ENCODE results near the gene RPL14.

Gene RPL14

DNA sequence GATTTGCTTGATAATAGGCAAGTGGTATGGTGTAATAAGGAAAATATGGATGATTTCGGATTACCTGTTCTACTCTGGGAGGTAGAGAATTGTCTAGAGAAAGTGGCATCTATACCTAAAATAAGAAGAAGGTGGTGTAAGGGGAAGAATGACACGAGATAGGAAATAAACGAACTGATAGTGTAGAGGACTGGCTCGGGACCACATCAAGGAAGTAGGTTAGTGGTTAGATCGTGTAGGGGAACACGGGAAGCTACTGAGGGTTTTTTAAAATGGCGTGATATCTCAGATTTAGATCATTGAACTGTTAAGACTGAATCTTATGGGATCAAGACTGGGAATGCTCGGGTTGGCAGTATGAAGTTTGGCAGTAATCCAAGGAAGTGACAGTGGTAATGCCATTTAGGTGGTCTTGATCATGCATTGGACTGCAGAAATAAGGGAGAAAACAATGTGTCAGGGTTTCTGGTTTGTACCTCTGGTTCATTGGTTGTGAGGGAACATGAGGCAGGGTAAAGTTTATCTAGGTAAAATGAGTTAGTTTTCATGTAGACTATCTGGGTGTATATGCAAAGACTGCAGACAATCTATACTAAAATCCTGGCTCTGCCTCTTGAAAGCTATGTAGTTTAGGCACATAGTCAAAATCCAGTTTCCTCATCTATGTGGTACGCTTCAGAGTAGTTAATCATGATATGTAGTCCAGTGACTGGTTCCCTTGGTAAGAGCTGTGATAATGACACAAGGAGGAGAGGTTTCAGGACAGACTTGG lies 7.4 kb downstream of the RPL14 start:
- DNase-seq, result no peak

DNA sequence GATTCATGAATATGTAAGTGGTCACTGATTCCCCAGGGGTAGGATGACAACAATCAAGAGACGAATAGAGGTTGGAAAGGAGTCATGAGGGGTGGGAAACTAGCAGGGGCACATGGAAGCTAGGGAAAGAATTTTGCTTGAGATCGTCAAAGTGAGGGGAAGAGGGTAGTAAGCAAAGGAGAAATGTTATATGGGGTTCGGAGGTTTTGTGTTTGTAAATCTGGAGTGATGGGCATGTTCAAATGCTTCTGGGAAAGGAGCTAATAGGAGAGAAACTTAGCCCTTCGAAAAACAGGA lies 7.9 kb downstream of the RPL14 start:
- DNase-seq, result no peak

DNA sequence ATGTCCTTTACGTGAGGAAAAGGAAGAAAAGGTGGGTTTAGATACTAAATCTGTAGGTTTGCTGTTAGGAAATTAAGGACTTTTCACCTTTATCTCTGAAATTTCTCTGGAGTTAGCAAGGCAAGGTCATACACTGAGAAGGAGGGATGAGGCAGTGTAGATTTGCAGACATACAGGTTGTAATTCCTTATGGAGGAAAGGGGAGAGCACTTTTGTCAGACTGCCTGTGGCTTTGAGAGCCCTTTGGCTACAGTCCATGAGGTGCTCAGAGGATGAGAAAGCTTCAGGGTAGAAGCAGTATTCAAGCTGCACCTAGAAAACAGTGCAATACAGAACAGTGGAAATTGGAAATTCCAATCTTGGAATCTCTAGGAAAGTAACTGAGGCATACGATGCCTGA lies 8.3 kb downstream of the RPL14 start:
- DNase-seq, result no peak

DNA sequence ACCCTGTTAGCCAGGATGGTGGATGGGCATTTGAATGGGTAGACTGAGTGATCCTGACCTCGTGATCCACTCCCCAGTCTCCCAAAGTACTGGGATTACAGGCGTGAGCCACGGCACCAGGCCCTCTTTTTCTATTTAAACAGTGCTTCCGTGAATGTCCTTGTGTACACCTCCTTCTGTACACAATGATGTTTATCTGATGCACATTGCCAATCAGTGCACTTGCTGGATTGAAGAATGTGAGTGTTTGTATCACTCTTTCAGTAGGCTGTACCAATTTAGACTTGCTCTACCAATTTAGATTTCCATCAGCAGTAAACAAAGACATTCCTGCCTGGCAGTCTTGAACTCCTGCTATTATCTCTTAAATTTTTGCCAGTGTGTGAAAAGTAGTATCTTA lies 10.9 kb downstream of the RPL14 start:
- no peak for DNase-seq

DNA sequence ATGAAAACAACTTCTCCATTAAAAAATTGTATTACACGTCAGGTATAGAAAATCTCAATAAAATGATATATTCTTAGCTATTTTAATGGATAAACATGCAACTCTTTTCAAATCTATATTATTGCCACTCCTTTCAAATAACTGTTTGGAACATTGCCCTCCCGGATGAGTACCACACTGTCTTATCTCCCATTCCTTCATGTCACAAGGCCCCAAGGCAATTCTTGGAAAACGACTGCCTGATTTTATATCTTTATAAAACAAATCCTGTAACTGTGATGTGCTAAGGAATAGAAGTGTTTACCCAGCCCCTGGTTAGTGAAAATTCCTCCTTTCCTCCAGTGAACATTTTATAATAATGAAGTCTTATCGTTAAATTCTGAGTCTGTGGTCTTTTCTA lies 13.6 kb downstream of the RPL14 start:
- DNase-seq, result no peak

- no peak for DNase-seq
Measured at GRCh38 chr3:40476478-40477470, 19.6 kb downstream of the RPL14 start, which contains the start of gene ZNF619. TSS of gene ZNF619 (plus strand) at chr3:40477122. CDS start at chr3:40477980, 858 bp downstream.

DNA sequence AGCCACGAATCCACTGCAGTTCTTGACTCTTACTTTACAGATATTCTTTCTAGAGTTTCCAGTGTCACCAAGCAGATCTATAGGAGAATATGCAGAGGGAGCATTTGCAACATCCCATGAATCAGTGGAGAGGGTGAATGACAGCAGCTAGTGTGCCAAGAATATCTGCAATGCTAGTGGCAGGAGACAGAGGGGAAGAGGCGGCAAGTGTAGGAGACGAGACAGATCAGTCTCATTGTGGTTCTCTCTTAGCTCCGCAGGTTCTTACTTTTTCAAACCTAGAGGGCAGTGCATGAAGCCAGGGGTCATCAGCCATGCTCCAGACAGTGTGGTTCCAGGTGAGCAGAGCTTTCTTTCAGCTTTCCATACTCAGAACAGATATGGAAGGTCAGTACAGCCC lies 20.5 kb downstream of the RPL14 start:
- DNase-seq, result no peak

- DNase-seq, result no peak
Measured at GRCh38 chr3:40487172-40487571, 30.0 kb downstream of the RPL14 start.

GRCh38 chr3:40490916-40491315 lies 33.8 kb downstream of the RPL14 start:
- DNase-seq, result no peak

DNA sequence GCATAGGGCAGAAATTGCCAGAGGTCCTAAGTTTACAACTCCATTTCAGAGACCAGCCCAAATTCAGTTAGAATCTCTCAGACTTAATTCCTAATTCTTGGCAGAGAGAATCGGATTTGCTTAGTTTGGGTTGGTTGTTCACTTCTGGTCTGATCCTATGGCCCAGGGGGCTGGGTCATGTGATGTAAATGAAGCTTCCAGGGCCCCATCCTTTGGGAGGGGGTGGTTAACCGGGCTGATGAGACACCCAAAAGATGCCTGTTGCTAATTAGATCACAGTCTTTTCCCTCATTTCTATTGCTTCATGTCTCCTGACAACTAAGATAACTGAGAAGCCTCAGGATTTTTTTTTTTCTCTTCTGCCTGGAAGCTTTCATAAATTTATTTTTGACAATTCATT lies 37.6 kb downstream of the RPL14 start:
- DNase-seq, result no peak

DNA sequence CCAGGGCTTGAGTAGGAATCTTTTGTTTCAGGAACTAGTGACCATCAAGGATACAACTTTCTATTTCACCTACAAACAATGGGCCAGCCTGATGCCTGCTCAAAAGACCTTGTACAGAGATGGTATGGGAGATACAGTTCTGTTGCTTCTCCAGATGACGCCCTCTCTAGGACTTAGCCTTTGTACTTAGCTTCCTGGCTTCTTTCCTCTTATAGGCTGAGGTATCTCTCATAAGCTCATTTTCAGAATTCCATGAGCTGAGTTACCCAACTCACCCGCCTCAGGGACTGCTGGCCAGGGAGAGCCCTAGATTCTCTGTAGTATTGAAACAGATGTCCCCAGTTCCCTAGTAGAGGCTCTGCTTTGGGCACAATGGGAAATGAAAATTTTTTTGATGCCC lies 40.1 kb downstream of the RPL14 start:
- DNase-seq, result no peak

GRCh38 chr3:40499952-40500351 lies 42.8 kb downstream of the RPL14 start:
- no peak for DNase-seq

- no peak for DNase-seq
Measured at GRCh38 chr3:40502034-40502433, 44.9 kb downstream of the RPL14 start.

- DNase-seq, result peak; percentile 23
Measured at GRCh38 chr3:40504636-40505430, 47.7 kb downstream of the RPL14 start.

- no peak for DNase-seq
Measured at GRCh38 chr3:40505599-40506462, 48.7 kb downstream of the RPL14 start, which contains the start of gene ZNF620. TSS of gene ZNF620 (plus strand) at chr3:40506039. CDS start at chr3:40506353, 314 bp downstream.

- DNase-seq, result no peak
Measured at GRCh38 chr3:40511031-40511718, 54.0 kb downstream of the RPL14 start.

DNA sequence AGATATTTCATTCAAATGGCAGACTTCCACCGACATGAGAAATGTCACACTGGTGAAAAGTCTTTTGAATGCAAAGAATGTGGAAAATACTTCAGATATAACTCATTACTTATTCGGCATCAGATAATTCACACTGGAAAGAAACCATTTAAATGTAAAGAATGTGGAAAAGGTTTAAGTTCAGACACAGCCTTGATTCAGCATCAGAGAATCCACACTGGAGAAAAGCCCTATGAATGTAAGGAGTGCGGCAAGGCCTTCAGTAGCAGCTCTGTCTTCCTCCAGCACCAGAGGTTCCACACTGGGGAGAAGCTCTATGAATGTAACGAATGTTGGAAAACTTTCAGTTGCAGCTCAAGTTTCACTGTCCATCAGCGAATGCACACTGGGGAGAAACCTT lies 59.1 kb downstream of the RPL14 start:
- DNase-seq, result no peak

GRCh38 chr3:40518067-40518466 lies 60.9 kb downstream of the RPL14 start:
- no peak for DNase-seq
